Heart left ventricle (tissue), 13 donors: ENCODE data around the gene FAM8A1.
"Not testable (repeated sequence)": the region's sequence is repeated elsewhere in the genome, so short reads cannot be mapped to it uniquely, and the experiment has no call there.

Experiments used
- CTCF ChIP-seq, 12 donors: fragments of 200-600 bp; sonication (generic) in 4 of 12; IDR thresholded peaks; one replicate each; pipeline versions ENCODE4 v1.5.0 to v1.8.0; 2018 to 2022; ENCODE audit warnings: antibody characterized with exemption in 12 of 12, mild to moderate bottlenecking in 5 of 12
- POLR2A ChIP-seq, 2 donors: fragments of 450-650 bp; IDR thresholded peaks; one replicate each; pipeline ENCODE4 v1.6.1; 2017; ENCODE audit warnings: antibody characterized with exemption in 2 of 2, mild to moderate bottlenecking in 2 of 2, moderate library complexity in 2 of 2
- donor health status: ischemic (EF 13 %, LVEDD 7.1; RV severe dilation, severe dysfunction).
- donor health status: DM: no; HTN: yes; CAD: no.
- donor health status: DM: no; HTN: no; CAD: no.
- donor health status: ischemic (EF 25% LVEDD 6.9; RV normal size, moderate dysfunction).
- donor health status: ischemic (EF 25% LVEDD 5.7; RV mildly dilated, moderate dysfunction).
- donor health status: ischemic (EF 35%, LVEDD 5.7; RV mildly dilated, moderate dysfunction).
- donor health status: nonischemic (EF 11% LVEDD 7.7; RV severe dilation, severe dysfunction).
- donor health status: DM: yes; HTN: yes; CAD: no.
- donor health status: PGD.
- donor health status: ischemic (EF 29% LVEDD 5.4; RV normal size, mild dysfunction).
- donor health status: nonischemic (EF 23%, LVEDD 6.1; RV moderate dilation, normal function).

- TF ChIP-seq POLR2A, CTCF (IDR thresholded peaks at IDR 0.05): not testable (repeated sequence)
These were observed 18.8 kb upstream of the FAM8A1 start for GRCh38 chr6:17581282-17581681.
